ENCODE measurements around the gene RASGRF1. TPM values are rescaled to one million over a fixed set of nuclear protein-coding genes. Genes with fewer than 3 reads are reported as not detected.

Gene RASGRF1
- total RNA-seq, 1 donor from 2014 or later = not detected

GRCh38 chr15:79023918-79024317, 66.7 kb downstream of the RASGRF1 start:
- intact Hi-C loops (cut with micrococcal nuclease) = no loop called here
- H3K4me1 Mint-ChIP-seq (ENCODE audit: low read depth) = no peaks in the 10 kb centered on the region
- no peak overlapping the region for H3K27ac Mint-ChIP-seq
- no peak overlapping the region for H3K4me3 Mint-ChIP-seq
- H3K27me3 Mint-ChIP-seq (ENCODE audit: insufficient read depth) = no peaks in the 10 kb centered on the region
- no peaks in the 10 kb centered on the region for H3K36me3 Mint-ChIP-seq (ENCODE audit: low read depth)
- H3K9me3 Mint-ChIP-seq = peaks cover 5% of the 10 kb centered on the region
- no peak for DNase-seq (ENCODE audit: low spot score)

DNA sequence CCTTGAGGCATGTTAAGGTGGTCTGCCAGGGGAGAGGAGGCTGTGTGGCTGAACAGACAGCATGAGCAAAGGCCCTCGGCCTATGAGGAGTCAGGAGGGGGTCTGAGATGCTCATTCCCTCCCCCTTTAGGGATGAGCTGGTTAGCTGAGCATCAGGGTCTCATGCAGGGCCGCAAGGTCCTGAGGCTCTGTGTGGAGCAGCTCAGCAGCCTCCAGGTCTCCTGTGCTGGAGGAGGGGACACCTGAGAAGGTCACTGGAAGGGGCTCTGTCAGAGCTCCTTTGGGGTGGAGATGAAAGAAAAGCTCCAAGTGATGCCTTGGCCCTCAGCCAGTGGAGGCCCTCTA, 67.1 kb downstream of the RASGRF1 start:
- Mint-ChIP-seq H3K36me3 (ENCODE audit: low read depth) (no peaks in the 10 kb centered on the region), H3K4me1 (ENCODE audit: low read depth) (no peaks in the 10 kb centered on the region), H3K9me3 (peaks cover 5% of the 10 kb centered on the region), H3K27me3 (ENCODE audit: insufficient read depth) (no peaks in the 10 kb centered on the region), H3K27ac (no peak overlapping the region), H3K4me3 (no peak overlapping the region)
- intact Hi-C loops (cut with micrococcal nuclease) = no loop called here
- DNase-seq (ENCODE audit: low spot score) = no peak

DNA sequence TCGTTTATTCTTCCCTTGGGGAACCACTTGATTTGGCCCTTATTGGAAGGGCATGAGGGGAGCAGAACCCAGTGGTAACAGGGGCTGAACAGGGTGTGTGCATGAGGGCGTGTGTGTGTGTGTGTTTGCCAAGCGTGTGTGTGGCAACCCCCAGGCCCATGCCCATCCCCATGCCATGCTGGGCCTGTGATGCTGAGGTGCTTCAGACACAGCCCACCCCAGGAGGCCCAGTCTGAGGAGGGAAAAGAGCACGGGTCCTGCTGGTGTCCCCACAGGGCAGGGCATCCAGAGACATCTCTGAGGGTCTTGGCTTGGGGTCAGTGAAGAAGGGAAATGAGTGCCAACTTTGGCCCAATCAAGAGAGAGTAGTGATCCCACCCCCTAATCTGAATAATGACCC, 71.6 kb downstream of the RASGRF1 start:
- peaks cover 2% of the 10 kb centered on the region for H3K9me3 Mint-ChIP-seq
- no peaks in the 10 kb centered on the region for H3K4me1 Mint-ChIP-seq (ENCODE audit: low read depth)
- no peaks in the 10 kb centered on the region for H3K36me3 Mint-ChIP-seq (ENCODE audit: low read depth)
- intact Hi-C loops (cut with micrococcal nuclease) = no loop called here
- no peak overlapping the region for H3K4me3 Mint-ChIP-seq
- DNase-seq (ENCODE audit: low spot score) = no peak
- no peaks in the 10 kb centered on the region for H3K27me3 Mint-ChIP-seq (ENCODE audit: insufficient read depth)
- H3K27ac Mint-ChIP-seq = no peak overlapping the region

DNA sequence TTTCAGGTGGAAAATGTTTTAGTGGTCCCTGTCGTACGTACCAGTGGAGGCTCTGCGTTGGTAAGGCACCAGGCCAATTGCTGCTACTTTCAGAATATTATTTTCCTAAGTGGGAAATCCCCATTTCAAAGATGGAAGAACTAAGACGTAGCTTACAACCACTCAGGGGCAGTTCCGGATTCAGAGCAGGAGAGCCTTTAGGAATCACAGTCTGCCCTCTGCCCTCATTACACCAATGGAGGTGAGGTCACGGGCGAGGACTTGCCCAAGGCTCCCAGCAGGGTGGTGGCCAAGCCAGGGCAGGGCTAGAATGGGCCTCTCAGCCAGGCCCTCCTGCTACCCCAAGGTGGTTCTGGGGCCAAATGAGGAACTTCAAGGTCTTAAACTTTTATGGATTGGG, 72.6 kb downstream of the RASGRF1 start:
- Mint-ChIP-seq H3K27me3 (ENCODE audit: insufficient read depth) (no peaks in the 10 kb centered on the region), H3K4me3 (no peak overlapping the region), H3K4me1 (ENCODE audit: low read depth) (no peaks in the 10 kb centered on the region), H3K9me3 (no peaks in the 10 kb centered on the region), H3K27ac (no peak overlapping the region), H3K36me3 (ENCODE audit: low read depth) (no peaks in the 10 kb centered on the region)
- DNase-seq (ENCODE audit: low spot score) = no peak
- intact Hi-C loops (cut with micrococcal nuclease) = no loop called here

DNA sequence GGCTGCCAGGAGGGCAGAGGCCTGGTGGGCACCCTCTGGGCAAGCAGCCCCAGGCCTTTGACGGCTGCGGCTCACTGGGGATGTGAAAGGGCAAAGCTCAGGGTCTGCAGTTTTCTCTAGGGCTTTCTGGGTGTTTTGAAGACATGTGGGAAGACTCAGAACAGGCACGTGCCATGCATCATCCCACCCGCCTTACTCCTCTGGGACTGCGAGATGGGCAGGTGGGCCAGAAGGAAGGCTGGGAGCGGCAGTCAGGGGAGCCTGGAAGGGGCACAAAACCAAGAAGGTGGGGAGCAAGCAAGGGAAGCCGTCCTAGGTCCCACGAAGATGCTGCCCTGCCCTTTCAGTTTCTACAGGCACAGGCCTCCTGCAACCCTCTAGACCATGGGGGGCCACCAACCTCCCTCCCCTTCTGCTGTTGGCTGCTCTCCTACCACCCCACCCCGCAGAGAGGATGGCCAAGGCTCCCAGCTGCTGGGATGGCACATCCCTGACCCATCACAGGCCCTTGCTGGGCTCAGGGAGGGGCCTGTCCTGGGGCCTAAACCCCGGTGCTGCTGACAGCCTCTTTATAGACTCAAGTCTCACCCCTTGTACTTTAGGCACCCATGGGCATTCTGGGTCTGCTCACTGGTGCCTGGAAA, 73.9 kb downstream of the RASGRF1 start:
- Mint-ChIP-seq H3K4me3 (no peak overlapping the region), H3K27ac (no peak overlapping the region), H3K27me3 (ENCODE audit: insufficient read depth) (no peaks in the 10 kb centered on the region), H3K36me3 (ENCODE audit: low read depth) (no peaks in the 10 kb centered on the region), H3K4me1 (ENCODE audit: low read depth) (no peaks in the 10 kb centered on the region), H3K9me3 (no peaks in the 10 kb centered on the region)
- no peak for DNase-seq (ENCODE audit: low spot score)
- intact Hi-C loops (cut with micrococcal nuclease) = no loop called here

GRCh38 chr15:79015416-79015815, 75.2 kb downstream of the RASGRF1 start:
- no peak for DNase-seq (ENCODE audit: low spot score)
- no peaks in the 10 kb centered on the region for H3K9me3 Mint-ChIP-seq
- H3K4me3 Mint-ChIP-seq = no peak overlapping the region
- H3K4me1 Mint-ChIP-seq (ENCODE audit: low read depth) = no peaks in the 10 kb centered on the region
- intact Hi-C loops (cut with micrococcal nuclease) = no loop called here
- no peaks in the 10 kb centered on the region for H3K36me3 Mint-ChIP-seq (ENCODE audit: low read depth)
- no peaks in the 10 kb centered on the region for H3K27me3 Mint-ChIP-seq (ENCODE audit: insufficient read depth)
- no peak overlapping the region for H3K27ac Mint-ChIP-seq

GRCh38 chr15:79010278-79010677, 80.3 kb downstream of the RASGRF1 start:
- Mint-ChIP-seq H3K9me3 (no peaks in the 10 kb centered on the region), H3K27me3 (ENCODE audit: insufficient read depth) (peaks cover 4% of the 10 kb centered on the region)
- no peak for DNase-seq (ENCODE audit: low spot score)

GRCh38 chr15:79009379-79009778, 81.2 kb downstream of the RASGRF1 start:
- DNase-seq (ENCODE audit: low spot score) = no peak
- no peaks in the 10 kb centered on the region for H3K36me3 Mint-ChIP-seq (ENCODE audit: low read depth)
- H3K4me3 Mint-ChIP-seq = no peak overlapping the region
- H3K27me3 Mint-ChIP-seq (ENCODE audit: insufficient read depth) = peaks cover 4% of the 10 kb centered on the region
- no peak overlapping the region for H3K27ac Mint-ChIP-seq
- intact Hi-C loops (cut with micrococcal nuclease) = loop anchor here (5.0 kb wide), 1 partner anchor 102 kb away; no protein-coding TSS in a partner anchor
- no peaks in the 10 kb centered on the region for H3K9me3 Mint-ChIP-seq
- H3K4me1 Mint-ChIP-seq (ENCODE audit: low read depth) = peaks cover 9% of the 10 kb centered on the region

More at GRCh38 chr15:79010278-79010677, 80.3 kb downstream of the RASGRF1 start:
- Mint-ChIP-seq H3K27ac (no peak overlapping the region), H3K4me1 (ENCODE audit: low read depth) (no peaks in the 10 kb centered on the region), H3K4me3 (no peak overlapping the region), H3K36me3 (ENCODE audit: low read depth) (no peaks in the 10 kb centered on the region)
- intact Hi-C loops (cut with micrococcal nuclease) = no loop called here

- no peak overlapping the region for H3K4me3 Mint-ChIP-seq
- no peak for DNase-seq (ENCODE audit: low spot score)
- intact Hi-C loops (cut with micrococcal nuclease) = loop anchor here (5.0 kb wide), 1 partner anchor 101 kb away; no protein-coding TSS in a partner anchor
- H3K27me3 Mint-ChIP-seq (ENCODE audit: insufficient read depth) = peaks cover 4% of the 10 kb centered on the region
- peaks cover 16% of the 10 kb centered on the region for H3K4me1 Mint-ChIP-seq (ENCODE audit: low read depth)
- H3K36me3 Mint-ChIP-seq (ENCODE audit: low read depth) = no peaks in the 10 kb centered on the region
- no peak overlapping the region for H3K27ac Mint-ChIP-seq
- H3K9me3 Mint-ChIP-seq = no peaks in the 10 kb centered on the region
Observed at GRCh38 chr15:79008659-79009058, 81.9 kb downstream of the RASGRF1 start.

- Mint-ChIP-seq H3K4me3 (no peak overlapping the region), H3K36me3 (ENCODE audit: low read depth) (no peaks in the 10 kb centered on the region), H3K4me1 (ENCODE audit: low read depth) (peaks cover 18% of the 10 kb centered on the region), H3K27me3 (ENCODE audit: insufficient read depth) (peaks cover 4% of the 10 kb centered on the region), H3K9me3 (no peaks in the 10 kb centered on the region), H3K27ac (no peak overlapping the region)
- intact Hi-C loops (cut with micrococcal nuclease) = loop anchor here (5.0 kb wide), 1 partner anchor 100 kb away; no protein-coding TSS in a partner anchor
- no peak for DNase-seq (ENCODE audit: low spot score)
Observed at GRCh38 chr15:79007066-79007465, 83.5 kb downstream of the RASGRF1 start.

- intact Hi-C loops (cut with micrococcal nuclease) = loop anchor here (5.0 kb wide), 1 partner anchor 99 kb away; no protein-coding TSS in a partner anchor
- Mint-ChIP-seq H3K9me3 (no peaks in the 10 kb centered on the region), H3K4me1 (ENCODE audit: low read depth) (peaks cover 18% of the 10 kb centered on the region), H3K4me3 (no peak overlapping the region), H3K36me3 (ENCODE audit: low read depth) (no peaks in the 10 kb centered on the region), H3K27ac (no peak overlapping the region), H3K27me3 (ENCODE audit: insufficient read depth) (peaks cover 4% of the 10 kb centered on the region)
- DNase-seq (ENCODE audit: low spot score) = no peak
Observed at GRCh38 chr15:79006071-79006470, 84.5 kb downstream of the RASGRF1 start.

DNA sequence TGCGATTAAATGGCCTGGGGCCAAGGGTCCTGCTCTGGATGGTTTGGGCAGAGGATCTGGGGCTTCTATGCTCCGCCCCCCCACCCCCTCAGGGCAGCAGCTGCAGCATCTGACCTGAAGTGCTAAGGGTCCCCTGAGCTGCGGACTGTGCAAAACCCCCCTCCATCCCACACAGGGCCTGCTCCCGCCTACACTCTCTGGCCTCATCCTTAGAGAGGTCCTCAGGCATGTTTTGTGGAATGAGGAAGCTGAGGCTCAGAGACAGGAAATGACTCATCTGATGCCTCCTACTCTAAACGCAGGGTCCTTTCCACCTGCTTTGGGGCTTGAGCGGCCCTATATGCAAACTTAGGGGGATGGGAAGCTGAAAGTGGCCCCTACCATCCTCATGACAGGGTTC, 86.2 kb downstream of the RASGRF1 start:
- intact Hi-C loops (cut with micrococcal nuclease) = no loop called here
- peaks cover 4% of the 10 kb centered on the region for H3K27me3 Mint-ChIP-seq (ENCODE audit: insufficient read depth)
- H3K4me3 Mint-ChIP-seq = peak overlapping the region; percentile 33
- H3K4me1 Mint-ChIP-seq (ENCODE audit: low read depth) = peaks cover 18% of the 10 kb centered on the region
- no peaks in the 10 kb centered on the region for H3K9me3 Mint-ChIP-seq
- no peaks in the 10 kb centered on the region for H3K36me3 Mint-ChIP-seq (ENCODE audit: low read depth)
- DNase-seq (ENCODE audit: low spot score) = no peak
- peak overlapping the region; percentile 53 for H3K27ac Mint-ChIP-seq

DNA sequence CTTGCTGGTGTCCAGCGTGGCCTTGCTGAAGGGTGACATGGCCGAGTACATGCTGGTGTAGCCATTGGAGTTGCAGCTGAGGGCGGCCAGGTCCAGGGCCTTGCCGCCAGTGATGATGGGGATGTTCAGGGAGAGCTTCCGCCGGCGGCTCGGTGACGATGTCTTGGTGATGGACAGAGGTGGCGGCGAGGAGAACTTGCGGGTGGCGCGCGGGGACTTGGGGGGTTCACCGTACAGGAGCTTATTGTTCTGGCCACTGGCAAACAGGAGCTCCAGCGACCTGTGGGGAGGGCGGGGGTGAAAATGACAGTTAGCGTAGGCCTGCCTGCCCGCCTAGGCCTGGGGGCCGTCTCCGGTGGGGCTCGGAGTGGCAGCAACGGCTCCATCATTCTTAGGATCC, 86.7 kb downstream of the RASGRF1 start:
- Mint-ChIP-seq H3K27me3 (ENCODE audit: insufficient read depth) (peaks cover 4% of the 10 kb centered on the region), H3K4me1 (ENCODE audit: low read depth) (peaks cover 18% of the 10 kb centered on the region), H3K4me3 (no peak overlapping the region), H3K9me3 (no peaks in the 10 kb centered on the region), H3K27ac (peak overlapping the region; percentile 18), H3K36me3 (ENCODE audit: low read depth) (no peaks in the 10 kb centered on the region)
- DNase-seq (ENCODE audit: low spot score) = no peak
- intact Hi-C loops (cut with micrococcal nuclease) = no loop called here

DNA sequence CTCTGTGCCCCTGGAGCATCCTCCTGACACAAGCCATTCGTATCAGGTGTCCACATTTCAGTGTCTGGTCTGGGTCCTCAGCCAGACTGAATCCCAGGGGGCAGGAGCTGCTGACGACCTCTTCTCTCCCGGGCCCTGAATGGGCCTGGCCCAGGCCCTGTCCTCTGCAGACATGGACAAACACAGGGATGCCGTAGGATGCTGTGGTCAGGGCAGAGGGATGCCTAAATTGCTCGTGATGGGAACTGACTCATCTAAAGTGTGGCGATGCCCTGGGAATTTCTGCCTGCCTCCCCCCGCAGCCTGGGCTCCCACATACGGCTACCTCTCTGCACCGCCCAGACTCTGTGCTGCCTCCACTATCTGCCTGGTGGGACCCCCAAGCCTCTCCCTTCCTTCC, 87.3 kb downstream of the RASGRF1 start:
- DNase-seq (ENCODE audit: low spot score) = no peak

More for the DNA sequence above, 87.3 kb downstream of the RASGRF1 start:
- Mint-ChIP-seq H3K27ac (no peak overlapping the region), H3K4me3 (no peak overlapping the region), H3K9me3 (no peaks in the 10 kb centered on the region), H3K4me1 (ENCODE audit: low read depth) (peaks cover 18% of the 10 kb centered on the region), H3K27me3 (ENCODE audit: insufficient read depth) (peaks cover 4% of the 10 kb centered on the region), H3K36me3 (ENCODE audit: low read depth) (no peaks in the 10 kb centered on the region)
- intact Hi-C loops (cut with micrococcal nuclease) = no loop called here
